Upper lobe of right lung (tissue), 1 donor: ENCODE results near the gene MTG2. TPM values are rescaled to one million over a fixed set of nuclear protein-coding genes. Genes with fewer than 3 reads are reported as not detected.

Source experiments
- ATAC-seq: fragments of 200-7000 bp; cut with Tn5 transposase; one replicate; pipeline ENCODE4 v1.9.1; 2020; ENCODE audit warnings: mild to moderate bottlenecking, moderate library complexity
- DNase-seq: peaks from one replicate; pipeline ENCODE4 v3.0.0-alpha.2; 2020
- H3K27ac ChIP-seq: fragments of 200-600 bp; one replicate; pipeline ENCODE4 v1.8.0; 2022
- H3K27me3 ChIP-seq: fragments of 200-600 bp; one replicate; pipeline ENCODE4 v1.8.0; 2022; ENCODE audit warnings: mild to moderate bottlenecking
- H3K36me3 ChIP-seq: fragments of 200-600 bp; one replicate; pipeline ENCODE4 v1.8.0; 2022
- H3K4me1 ChIP-seq: fragments of 200-600 bp; one replicate; pipeline ENCODE4 v1.8.0; 2022
- H3K4me3 ChIP-seq: fragments of 200-600 bp; one replicate; pipeline ENCODE4 v1.8.0; 2022; ENCODE audit warnings: mild to moderate bottlenecking
- H3K9me3 ChIP-seq: fragments of 200-600 bp; one replicate; pipeline ENCODE4 v1.8.0; 2022
- CTCF ChIP-seq: fragments of 200-600 bp; IDR thresholded peaks from one replicate; pipeline ENCODE4 v1.8.0; 2022; ENCODE audit warnings: antibody characterized with exemption
- intact Hi-C: fragments of 100-400 bp; cut with DNase I; formaldehyde crosslinking; loops from one replicate; pipeline ENCODE4 v1.11.0; 2022
- total RNA-seq: library from RNA; stranded (reverse); fragmentation: NEBNext Ultra II Directional; extraction: Animal tissue kit (Norgen Biotek cat#: 25700); gene quantifications from one replicate; pipeline ENCODE4 v1.2.1, GENCODE V29; 2021
- donor health status: DM: no; HTN: yes; CAD: no; lungs with severe emphysema.

The MTG2 gene
- total RNA-seq, 1 donor from 2014 or later: 26.5 TPM

DNA sequence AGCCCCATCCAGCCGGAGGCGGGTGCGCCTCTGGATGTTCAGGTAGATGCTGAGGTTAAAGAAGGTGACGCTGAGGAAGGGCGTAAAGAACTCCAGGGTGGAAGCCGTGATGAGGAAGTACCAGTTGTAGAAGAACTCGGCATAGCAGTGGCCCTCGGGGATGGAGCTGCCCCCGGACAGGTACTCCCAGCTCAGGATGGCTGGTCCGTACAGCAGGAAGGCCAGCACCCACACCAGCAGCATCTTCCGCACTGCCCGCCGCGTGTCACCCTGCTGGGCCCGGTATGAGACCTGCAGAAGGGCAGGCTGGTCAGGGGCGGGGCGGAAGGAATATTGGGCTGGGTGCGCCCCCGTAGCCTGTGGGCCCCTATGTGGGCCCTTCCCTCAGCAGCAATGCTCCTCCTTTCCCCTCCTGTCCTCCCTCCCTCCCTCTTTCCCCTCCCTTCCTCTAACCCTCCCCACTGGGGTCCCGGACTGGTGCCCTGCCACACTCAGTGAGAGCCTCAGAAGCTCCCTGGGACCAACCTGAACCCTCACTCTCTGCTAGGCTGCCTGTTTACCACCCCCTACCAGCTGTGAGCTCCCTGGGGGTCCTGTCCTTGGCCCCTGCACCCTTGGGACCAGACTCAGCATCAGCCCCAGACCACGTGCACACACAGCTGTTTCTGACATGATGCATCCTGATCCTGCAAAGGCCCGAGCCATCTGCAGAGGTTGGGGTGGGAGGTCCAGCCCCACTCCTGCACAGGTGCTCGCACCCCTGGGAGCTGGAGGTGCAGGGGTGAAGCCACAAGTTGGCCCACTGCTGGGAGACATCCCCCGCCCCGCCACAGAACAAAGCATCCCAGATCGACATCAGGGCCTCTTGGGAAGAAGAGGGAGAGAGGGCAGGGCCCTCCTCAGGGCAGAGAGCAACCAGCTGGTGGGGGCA, 34.1 kb downstream of the MTG2 start:
- Histone ChIP-seq H3K36me3 (no peaks in the 10 kb centered on the region), H3K4me1 (no peaks in the 10 kb centered on the region), H3K9me3 (no peaks in the 10 kb centered on the region), H3K4me3 (no peak overlapping the region), H3K27ac (no peak overlapping the region), H3K27me3 (peaks cover 74% of the 10 kb centered on the region)
- no peak for TF ChIP-seq CTCF
- intact Hi-C loops: no loop called here
- ATAC-seq (no peak), DNase-seq (no peak)

GRCh38 chr20:62217913-62218773, 35.3 kb downstream of the MTG2 start:
- peaks cover 83% of the 10 kb centered on the region for H3K27me3 ChIP-seq

DNA sequence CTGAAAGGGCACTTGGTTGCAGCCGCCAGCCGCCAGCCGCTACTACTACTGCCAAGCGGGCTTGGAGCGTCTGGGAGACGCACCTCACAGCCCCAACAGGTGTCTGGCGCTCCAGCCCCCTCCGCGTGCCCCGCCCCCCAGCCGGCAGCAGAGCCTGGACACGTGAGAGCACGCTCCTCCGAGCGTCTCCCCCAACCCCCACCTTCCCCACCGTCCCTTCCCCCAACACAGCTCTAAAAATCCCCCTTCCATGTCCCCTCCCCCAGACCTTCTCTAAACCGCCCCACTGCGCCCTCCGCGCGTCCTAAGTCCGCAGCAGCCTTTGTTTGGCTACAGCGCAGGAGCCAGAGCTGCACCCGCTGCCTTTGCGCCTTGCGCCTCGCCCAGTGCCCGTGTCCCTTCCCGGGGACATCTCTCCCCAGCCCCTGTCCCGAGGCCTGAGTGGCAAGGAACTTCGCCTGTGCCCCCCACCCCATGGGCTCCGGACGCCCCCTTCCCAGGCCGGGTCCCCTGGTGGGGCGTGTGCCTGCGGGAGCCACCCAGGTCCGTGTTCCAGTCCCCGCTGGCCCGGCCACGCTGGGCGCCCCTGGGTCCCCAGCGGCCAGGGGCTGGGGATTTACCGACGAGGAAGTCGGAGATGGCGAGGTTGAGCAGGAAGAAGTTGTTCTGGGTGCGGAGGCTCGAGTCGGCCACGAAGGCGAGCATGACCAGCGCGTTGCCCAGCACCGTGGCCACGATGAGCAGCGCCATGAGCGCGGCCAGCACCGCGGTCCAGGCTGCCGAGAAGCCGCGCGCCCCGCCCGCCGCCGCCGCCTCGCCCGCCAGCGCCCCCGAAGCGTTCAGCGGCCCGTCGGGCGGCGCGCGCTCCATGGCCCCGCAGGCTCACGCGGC, 36.5 kb downstream of the MTG2 start:
- intact Hi-C loops: no loop called here
- H3K27ac ChIP-seq: no peak overlapping the region

More at GRCh38 chr20:62217913-62218773, 35.3 kb downstream of the MTG2 start:
- Histone ChIP-seq H3K4me1 (no peaks in the 10 kb centered on the region), H3K36me3 (no peaks in the 10 kb centered on the region), H3K27ac (no peak overlapping the region), H3K9me3 (no peaks in the 10 kb centered on the region), H3K4me3 (no peak overlapping the region)
- ATAC-seq: no peak
- intact Hi-C loops: no loop called here
- TF ChIP-seq CTCF: no peak
- DNase-seq: no peak

DNA sequence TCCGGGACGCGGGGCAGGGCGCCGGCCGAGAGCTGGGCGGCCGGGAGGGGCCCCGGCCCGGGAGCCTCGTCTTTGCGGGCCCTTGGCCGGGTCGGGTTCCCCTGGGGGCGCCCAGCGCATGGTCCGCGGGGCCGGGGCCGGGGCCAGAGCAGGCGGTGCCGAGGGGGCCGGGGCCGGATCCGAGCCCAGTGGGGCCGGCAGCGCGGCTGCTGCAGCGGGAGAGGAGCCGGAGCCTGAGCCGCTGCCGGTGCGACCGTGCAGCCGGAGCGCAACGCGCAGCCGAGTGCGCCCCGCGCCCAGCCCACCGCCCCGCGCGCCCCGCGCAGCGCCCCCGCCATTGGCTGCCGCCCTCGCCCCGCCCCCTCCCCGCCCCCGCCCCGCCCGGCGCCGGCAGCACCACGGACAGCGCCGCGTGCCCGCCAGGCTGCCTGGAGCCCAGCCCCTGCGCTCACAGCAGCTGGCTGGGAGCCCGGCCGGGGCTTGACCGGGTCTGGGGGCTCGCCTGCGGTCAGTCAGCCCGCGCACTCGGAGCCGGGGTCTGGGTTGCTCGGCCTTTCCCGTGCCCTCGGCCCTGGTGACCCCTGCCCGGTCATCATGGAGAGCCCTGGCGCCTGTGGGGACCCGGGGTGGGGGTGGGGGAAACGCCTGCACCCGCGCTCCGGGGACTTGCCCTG, 37.3 kb downstream of the MTG2 start, which contains the start of gene HRH3:
Gene HRH3 (minus strand): TSS at position 287 of the 674 bp plus-strand sequence. CDS start 308 bp downstream, outside the sequence.
- no peak within 1 kb of the TSS for H3K4me3 ChIP-seq
- intact Hi-C loops: no loop called here
- DNase-seq (no peak), ATAC-seq (peak; percentile 68)
- H3K9me3 ChIP-seq: no peaks in the 10 kb centered on the region
- TF ChIP-seq CTCF: no peak
- H3K36me3 ChIP-seq: no peaks in the 10 kb centered on the region
- no peak within 1 kb of the TSS for H3K27ac ChIP-seq
- H3K4me1 ChIP-seq: no peaks in the 10 kb centered on the region
- peaks cover 91% of the 10 kb centered on the region for H3K27me3 ChIP-seq

More for the DNA sequence above, 36.5 kb downstream of the MTG2 start:
- DNase-seq: no peak
- Histone ChIP-seq H3K4me3 (no peak overlapping the region), H3K4me1 (no peaks in the 10 kb centered on the region), H3K9me3 (no peaks in the 10 kb centered on the region), H3K27me3 (peaks cover 91% of the 10 kb centered on the region), H3K36me3 (no peaks in the 10 kb centered on the region)
- no peak for TF ChIP-seq CTCF
- no peak for ATAC-seq
